B cell (primary cell): ENCODE measurements around the gene PIGH. TPM values are rescaled to one million over a fixed set of nuclear protein-coding genes. Genes with fewer than 3 reads are reported as not detected.

Source experiments
- ATAC-seq: fragments of 200-7000 bp; cut with Tn5 transposase; one replicate; pipeline ENCODE4 v1.10.0; 2021; ENCODE audit warnings: low read depth, mild to moderate bottlenecking, moderate number of reproducible peaks, moderate library complexity
- CTCF ChIA-PET: fragments of 350-600 bp; sonication (Branson Sonifier 250); formaldehyde crosslinking; loops from one replicate; lab custom pipeline; 2021; ENCODE audit warnings: antibody characterized with exemption, inconsistent platforms; lab: Charles Lee
- POLR2A ChIA-PET: fragments of 350-600 bp; sonication (Branson Sonifier 250); formaldehyde crosslinking; loops from one replicate; lab custom pipeline; 2021; ENCODE audit warnings: antibody characterized with exemption; lab: Charles Lee
- DNase-seq: peaks from one replicate; pipeline ENCODE4 v3.0.0; 2013
- H2AFZ ChIP-seq: 2 replicates; pipeline ENCODE4 v1.6.1; 2012; ENCODE audit warnings: mild to moderate bottlenecking, low read depth, low read length; ENCODE audit not compliant: insufficient read depth, poor library complexity, severe bottlenecking
- H3K27ac ChIP-seq, 2 donors: 1 replicate in 1 of 2; 2 replicates in 1 of 2; pipeline ENCODE4 v1.5.1; 2012 to 2013; ENCODE audit warnings: low read length in 2 of 2, mild to moderate bottlenecking in 2 of 2, moderate library complexity in 1 of 2
- H3K27me3 ChIP-seq, 4 experiments: fragments of 200-600 bp in 1 of 4; sonication (generic) in 1 of 4; replicated peaks in 1 of 4; 1 replicate in 2 of 4; 2 replicates in 2 of 4; pipeline versions ENCODE4 v1.6.1 to v1.7.0; 2013 to 2016; ENCODE audit warnings: low read length in 3 of 4, mild to moderate bottlenecking in 2 of 4, mixed read lengths in 1 of 4, moderate library complexity in 1 of 4; ENCODE audit not compliant: insufficient read depth in 4 of 4, control insufficient read depth in 3 of 4; ENCODE audit errors: control extremely low read depth in 1 of 4
- H3K36me3 ChIP-seq, 2 experiments: replicated peaks in 1 of 2; 1 replicate in 1 of 2; 2 replicates in 1 of 2; pipeline versions ENCODE4 v1.6.1 to v1.7.1; 2013; ENCODE audit warnings: low read length in 1 of 2; ENCODE audit not compliant: insufficient read depth in 2 of 2, control insufficient read depth in 1 of 2; ENCODE audit errors: control extremely low read depth in 1 of 2, extremely low read depth in 1 of 2
- H3K4me1 ChIP-seq, 2 donors: fragments of 200-600 bp in 1 of 2; sonication (generic) in 1 of 2; 1 replicate in 1 of 2; 2 replicates in 1 of 2; pipeline versions ENCODE4 v1.5.1 to v1.6.1; 2013 to 2017; ENCODE audit warnings: low read length in 2 of 2; ENCODE audit not compliant: control insufficient read depth in 2 of 2, insufficient read depth in 2 of 2
- H3K4me2 ChIP-seq: replicated peaks from 2 replicates; pipeline ENCODE3; 2012; ENCODE audit warnings: mild to moderate bottlenecking, low read depth, low read length; ENCODE audit not compliant: poor library complexity, severe bottlenecking
- H3K4me3 ChIP-seq, 5 experiments: fragments of 200-600 bp in 1 of 5; sonication (generic) in 1 of 5; 1 replicate in 3 of 5; 2 replicates in 2 of 5; pipeline versions ENCODE4 v1.5.1 to v1.7.0; 2011 to 2016; ENCODE audit warnings: low read length in 4 of 5, mild to moderate bottlenecking in 4 of 5, low read depth in 2 of 5, control low read depth in 1 of 5, moderate library complexity in 1 of 5; ENCODE audit not compliant: insufficient read depth in 1 of 5; ENCODE audit errors: control extremely low read depth in 1 of 5, extremely low read depth in 1 of 5
- H3K79me2 ChIP-seq: fragments of 200-600 bp; sonication (generic); one replicate; pipeline ENCODE4 v1.6.0; 2016; ENCODE audit warnings: low read length; ENCODE audit not compliant: control insufficient read depth, insufficient read depth
- H3K9ac ChIP-seq: fragments of 200-600 bp; sonication (generic); 2 replicates; pipeline ENCODE4 v1.6.1; 2017; ENCODE audit warnings: mild to moderate bottlenecking, low read length, moderate library complexity
- H3K9me3 ChIP-seq, 3 donors: one replicate each; pipeline versions ENCODE4 v1.6.1 to v1.7.1; 2013; ENCODE audit warnings: low read length in 2 of 3; ENCODE audit not compliant: control insufficient read depth in 2 of 3, insufficient read depth in 1 of 3; ENCODE audit errors: control extremely low read depth in 1 of 3
- H4K20me1 ChIP-seq: 2 replicates; pipeline ENCODE4 v1.6.0; 2012; ENCODE audit warnings: mild to moderate bottlenecking, low read length; ENCODE audit not compliant: insufficient read depth, control insufficient read depth, poor library complexity, severe bottlenecking
- H3K27ac Mint-ChIP-seq: one replicate; pipeline ENCODE4 v1.8.0; 2021; ENCODE audit warnings: mixed read lengths
- H3K27me3 Mint-ChIP-seq: one replicate; pipeline ENCODE4 v1.8.0; 2021; ENCODE audit warnings: mixed read lengths
- H3K4me1 Mint-ChIP-seq: one replicate; pipeline ENCODE4 v1.8.0; 2021; ENCODE audit warnings: mixed read lengths
- H3K4me3 Mint-ChIP-seq: one replicate; pipeline ENCODE4 v1.8.0; 2021; ENCODE audit warnings: mixed read lengths
- H3K9me3 Mint-ChIP-seq: one replicate; pipeline ENCODE4 v1.8.0; 2022; ENCODE audit warnings: mixed read lengths; ENCODE audit not compliant: insufficient read depth
- CTCF ChIP-seq: fragments of 200-600 bp; IDR thresholded peaks from one replicate; pipeline ENCODE4 v1.8.0; 2022; ENCODE audit warnings: antibody characterized with exemption, mild to moderate bottlenecking
- EZH2 ChIP-seq: IDR thresholded peaks from 2 replicates; pipeline ENCODE4 v1.6.1; 2012; ENCODE audit warnings: borderline replicate concordance, low read depth, mild to moderate bottlenecking, moderate library complexity, low read length; ENCODE audit not compliant: insufficient read depth, poor library complexity, severe bottlenecking
- WGBS: methylation state at CpG from one replicate; pipeline ENCODE4 v1.1.5; 2013; ENCODE audit warnings: missing lambda C conversion rate; ENCODE audit not compliant: insufficient coverage; 5-methylcytosine and 5-hydroxymethylcytosine counted together
- intact Hi-C: fragments of 100-400 bp; cut with micrococcal nuclease; formaldehyde crosslinking; loops from one replicate; pipeline ENCODE4 v1.10.0; 2022
- polyA plus RNA-seq: library from polyadenylated mRNA; depleted of rRNA; stranded (reverse); fragments of >200 nt; gene quantifications from 2 replicates; pipeline ENCODE4 v1.2.3, GENCODE V29; 2012
- total RNA-seq, 2 donors: library from RNA; stranded (reverse); fragments of 120-200 nt in 1 of 2; gene quantifications; 1 replicate in 1 of 2; 2 replicates in 1 of 2; pipeline versions ENCODE4 v1.2.3 to v1.2.4, GENCODE V29; 2013 to 2022

The PIGH gene
- total and polyA plus RNA-seq, 2 donors (not counting 1 experiment from before 2014, with no cell fraction given), result 26.7 to 48.0 TPM

GRCh38 chr14:67602995-67603545 is 3.0 kb upstream of the PIGH start:
- 0% methylated on average over 3 of the region's 5 CpGs for WGBS
- ATAC-seq (peak; percentile 74), DNase-seq (peak; percentile 82)
- no peaks in the 10 kb centered on the region for H3K27me3 Mint-ChIP-seq
- H3K9me3 ChIP-seq, result peaks cover 0 to 7% (median 0%) of the 10 kb centered on the region in 3 donors
- peak overlapping the region; percentile 69 to 79 for H3K27ac ChIP-seq
- TF ChIP-seq CTCF, result no peak
- no peak for TF ChIP-seq EZH2
- no peaks in the 10 kb centered on the region for H4K20me1 ChIP-seq
- ChIA-PET CTCF (interaction anchor here (0.5 to 2.4 kb wide), 2 partner anchors 16 to 219 kb away, joined by 3 to 12 read pairs; no protein-coding TSS in a partner anchor), POLR2A (no interaction called here)
- peaks cover 4% of the 10 kb centered on the region for H3K9me3 Mint-ChIP-seq
- peak overlapping the region; percentile 91 for H3K27ac Mint-ChIP-seq
- H3K36me3 ChIP-seq, result no peaks in the 10 kb centered on the region
- peaks cover 50% of the 10 kb centered on the region for H3K4me1 Mint-ChIP-seq
- peaks cover 30% of the 10 kb centered on the region for H3K79me2 ChIP-seq
- peak overlapping the region in 1 of 5 experiments; percentile 31 for H3K4me3 ChIP-seq
- peak overlapping the region; percentile 53 for H3K4me2 ChIP-seq
- H3K9ac ChIP-seq, result peak overlapping the region; percentile 13
- peak overlapping the region; percentile 40 for H2AFZ ChIP-seq
- peak overlapping the region; percentile 70 for H3K4me3 Mint-ChIP-seq
- intact Hi-C loops, result loop anchor here (5.0 kb wide), 1 partner anchor 1794 kb away; the partner anchor contains the start of genes ERH and SLC39A9
- no peaks in the 10 kb centered on the region for H3K27me3 ChIP-seq
- peaks cover 44 to 49% of the 10 kb centered on the region in 2 donors for H3K4me1 ChIP-seq

GRCh38 chr14:67602076-67602475 is 2.0 kb upstream of the PIGH start:
- H3K4me3 Mint-ChIP-seq, result peak overlapping the region; percentile 90
- ATAC-seq (no peak), DNase-seq (peak; percentile 69)
- no peaks in the 10 kb centered on the region for H3K27me3 Mint-ChIP-seq
- ChIA-PET POLR2A (no interaction called here), CTCF (interaction anchor here (1.3 to 2.5 kb wide), 2 partner anchors 17 to 93 kb away, joined by 4 to 24 read pairs; partner anchors contain the start of gene ARG2)
- peak overlapping the region; percentile 98 for H3K27ac Mint-ChIP-seq
- intact Hi-C loops, result loop anchor here (5.0 kb wide), 1 partner anchor 1795 kb away; the partner anchor contains the start of genes ERH and SLC39A9
- H3K36me3 ChIP-seq, result no peaks in the 10 kb centered on the region
- peaks cover 44 to 49% of the 10 kb centered on the region in 2 donors for H3K4me1 ChIP-seq
- peak overlapping the region in 1 of 5 experiments; percentile 31 for H3K4me3 ChIP-seq
- H4K20me1 ChIP-seq, result no peaks in the 10 kb centered on the region
- H3K9ac ChIP-seq, result no peak overlapping the region
- peaks cover 39% of the 10 kb centered on the region for H3K79me2 ChIP-seq
- H3K27ac ChIP-seq, result peak overlapping the region; percentile 69 to 79
- peaks cover 0 to 7% (median 0%) of the 10 kb centered on the region in 3 donors for H3K9me3 ChIP-seq
- no CpG with 5 or more reads among the region's 7 CpGs for WGBS
- H2AFZ ChIP-seq, result no peak overlapping the region
- peaks cover 4% of the 10 kb centered on the region for H3K9me3 Mint-ChIP-seq
- H3K27me3 ChIP-seq, result no peaks in the 10 kb centered on the region
- H3K4me1 Mint-ChIP-seq, result peaks cover 54% of the 10 kb centered on the region
- peak overlapping the region; percentile 53 for H3K4me2 ChIP-seq
- no peak for TF ChIP-seq EZH2
- TF ChIP-seq CTCF, result no peak
